ENCODE results near the gene CRIP3.

Gene CRIP3

GRCh38 chr6:43273707-43274106, 34.9 kb downstream of the CRIP3 start:
- no peak for DNase-seq (ENCODE audit: low spot score)

- DNase-seq (ENCODE audit: low spot score), result no peak
Observed at GRCh38 chr6:43271944-43272343, 36.7 kb downstream of the CRIP3 start.

- DNase-seq (ENCODE audit: low spot score), result peak; percentile 72
Observed at GRCh38 chr6:43271103-43271815, 37.4 kb downstream of the CRIP3 start.

- peak; percentile 51 for DNase-seq (ENCODE audit: low spot score)
Observed at GRCh38 chr6:43269273-43270007, 39.2 kb downstream of the CRIP3 start.

GRCh38 chr6:43268782-43269272, 39.8 kb downstream of the CRIP3 start:
- no peak for DNase-seq (ENCODE audit: low spot score)

GRCh38 chr6:43268355-43268700, 40.3 kb downstream of the CRIP3 start:
- DNase-seq (ENCODE audit: low spot score), result no peak

- no peak for DNase-seq (ENCODE audit: low spot score)
Observed at GRCh38 chr6:43267619-43268354, 40.8 kb downstream of the CRIP3 start.

GRCh38 chr6:43265564-43265963, 43.1 kb downstream of the CRIP3 start:
- no peak for DNase-seq (ENCODE audit: low spot score)

GRCh38 chr6:43264599-43265145, 44.0 kb downstream of the CRIP3 start:
- DNase-seq (ENCODE audit: low spot score), result no peak

GRCh38 chr6:43263314-43264178, 45.1 kb downstream of the CRIP3 start:
- peak; percentile 83 for DNase-seq (ENCODE audit: low spot score)

GRCh38 chr6:43262780-43263313, 45.8 kb downstream of the CRIP3 start:
- no peak for DNase-seq (ENCODE audit: low spot score)

GRCh38 chr6:43262000-43262779, 46.4 kb downstream of the CRIP3 start:
- no peak for DNase-seq (ENCODE audit: low spot score)

GRCh38 chr6:43261198-43261597, 47.4 kb downstream of the CRIP3 start:
- no peak for DNase-seq (ENCODE audit: low spot score)

- no peak for DNase-seq (ENCODE audit: low spot score)
Observed at GRCh38 chr6:43260791-43261190, 47.8 kb downstream of the CRIP3 start.

GRCh38 chr6:43258807-43259686, 49.6 kb downstream of the CRIP3 start:
- no peak for DNase-seq (ENCODE audit: low spot score)

- no peak for DNase-seq (ENCODE audit: low spot score)
Observed at GRCh38 chr6:43258180-43258579, 50.4 kb downstream of the CRIP3 start.

GRCh38 chr6:43257367-43258145, 51.1 kb downstream of the CRIP3 start:
- DNase-seq (ENCODE audit: low spot score), result no peak

- DNase-seq (ENCODE audit: low spot score), result no peak
Observed at GRCh38 chr6:43256670-43257366, 51.8 kb downstream of the CRIP3 start.
